Parathyroid adenoma (tissue), 2 donors: ENCODE data around the gene MSANTD2.

ENCODE experiments used
- H2AFZ ChIP-seq: fragments of 300-600 bp; sonication (generic); one replicate; pipeline ENCODE4 v1.7.0; 2017; ENCODE audit warnings: antibody characterized with exemption, mild to moderate bottlenecking
- H3K27ac ChIP-seq: fragments of 300-600 bp; sonication (generic); one replicate; pipeline ENCODE4 v1.7.0; 2017
- H3K27me3 ChIP-seq: fragments of 300-600 bp; sonication (generic); one replicate; pipeline ENCODE4 v1.7.0; 2017; ENCODE audit warnings: low read length; ENCODE audit not compliant: control insufficient read depth, insufficient read depth
- H3K36me3 ChIP-seq: fragments of 300-600 bp; sonication (generic); one replicate; pipeline ENCODE4 v1.7.0; 2017; ENCODE audit warnings: low read length; ENCODE audit not compliant: control insufficient read depth, insufficient read depth
- H3K4me1 ChIP-seq: fragments of 300-600 bp; sonication (generic); one replicate; pipeline ENCODE4 v1.7.0; 2017; ENCODE audit warnings: control low read depth
- H3K4me2 ChIP-seq: fragments of 300-600 bp; sonication (generic); one replicate; pipeline ENCODE4 v1.7.0; 2017; ENCODE audit warnings: low read length
- H3K4me3 ChIP-seq: fragments of 300-600 bp; sonication (generic); one replicate; pipeline ENCODE4 v1.7.0; 2017; ENCODE audit warnings: low read depth, low read length
- H3K79me2 ChIP-seq: fragments of 300-600 bp; sonication (generic); one replicate; pipeline ENCODE4 v1.7.0; 2017; ENCODE audit warnings: control low read depth
- H3K9ac ChIP-seq: fragments of 300-600 bp; sonication (generic); one replicate; pipeline ENCODE4 v1.7.0; 2017; ENCODE audit warnings: mild to moderate bottlenecking
- H3K9me3 ChIP-seq: fragments of 300-600 bp; sonication (generic); one replicate; pipeline ENCODE4 v1.7.0; 2017; ENCODE audit warnings: low read length; ENCODE audit not compliant: control insufficient read depth
- TF ChIP-seq, protein P1 (sequence below): fragments of 300-600 bp; sonication (generic); IDR thresholded peaks from one replicate; pipeline ENCODE4 v1.7.0; 2017; ENCODE audit warnings: antibody characterized with exemption, mild to moderate bottlenecking
- donor health status: primary hyperparathyroidism.

The MSANTD2 gene

DNA sequence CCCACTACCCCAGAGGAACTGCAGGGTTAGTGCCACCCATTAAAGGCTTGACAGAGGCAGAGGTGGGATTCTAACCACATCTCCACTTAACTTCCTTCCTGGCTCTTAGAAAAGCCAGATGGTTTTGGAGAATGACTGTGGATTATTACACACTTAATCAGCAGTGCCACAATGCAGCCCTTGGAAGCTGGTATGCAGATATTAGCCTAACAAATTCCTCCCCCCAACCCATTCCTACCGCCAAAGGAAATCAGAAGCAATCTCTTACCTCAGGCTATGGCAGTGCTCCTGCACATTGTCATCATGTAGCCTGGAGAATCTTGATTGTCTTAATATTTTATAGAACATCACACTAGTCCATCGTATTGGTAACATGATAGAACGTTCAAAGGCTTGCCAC is 83.6 kb downstream of the MSANTD2 start:
- H3K27me3 ChIP-seq = no peaks in the 10 kb centered on the region
- TF ChIP-seq, protein P1, sequence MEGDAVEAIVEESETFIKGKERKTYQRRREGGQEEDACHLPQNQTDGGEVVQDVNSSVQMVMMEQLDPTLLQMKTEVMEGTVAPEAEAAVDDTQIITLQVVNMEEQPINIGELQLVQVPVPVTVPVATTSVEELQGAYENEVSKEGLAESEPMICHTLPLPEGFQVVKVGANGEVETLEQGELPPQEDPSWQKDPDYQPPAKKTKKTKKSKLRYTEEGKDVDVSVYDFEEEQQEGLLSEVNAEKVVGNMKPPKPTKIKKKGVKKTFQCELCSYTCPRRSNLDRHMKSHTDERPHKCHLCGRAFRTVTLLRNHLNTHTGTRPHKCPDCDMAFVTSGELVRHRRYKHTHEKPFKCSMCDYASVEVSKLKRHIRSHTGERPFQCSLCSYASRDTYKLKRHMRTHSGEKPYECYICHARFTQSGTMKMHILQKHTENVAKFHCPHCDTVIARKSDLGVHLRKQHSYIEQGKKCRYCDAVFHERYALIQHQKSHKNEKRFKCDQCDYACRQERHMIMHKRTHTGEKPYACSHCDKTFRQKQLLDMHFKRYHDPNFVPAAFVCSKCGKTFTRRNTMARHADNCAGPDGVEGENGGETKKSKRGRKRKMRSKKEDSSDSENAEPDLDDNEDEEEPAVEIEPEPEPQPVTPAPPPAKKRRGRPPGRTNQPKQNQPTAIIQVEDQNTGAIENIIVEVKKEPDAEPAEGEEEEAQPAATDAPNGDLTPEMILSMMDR = no peak
- no peak overlapping the region for H3K4me2 ChIP-seq

More for the DNA sequence above, 83.6 kb downstream of the MSANTD2 start:
- no peaks in the 10 kb centered on the region for H3K9me3 ChIP-seq
- no peaks in the 10 kb centered on the region for H3K79me2 ChIP-seq
- no peak overlapping the region for H2AFZ ChIP-seq
- H3K9ac ChIP-seq = no peak overlapping the region
- no peak overlapping the region for H3K4me3 ChIP-seq
- H3K36me3 ChIP-seq = no peaks in the 10 kb centered on the region
- H3K4me1 ChIP-seq = no peaks in the 10 kb centered on the region
- H3K27ac ChIP-seq = no peak overlapping the region
